ENCODE data around the gene PIP4K2A.

Gene PIP4K2A

DNA sequence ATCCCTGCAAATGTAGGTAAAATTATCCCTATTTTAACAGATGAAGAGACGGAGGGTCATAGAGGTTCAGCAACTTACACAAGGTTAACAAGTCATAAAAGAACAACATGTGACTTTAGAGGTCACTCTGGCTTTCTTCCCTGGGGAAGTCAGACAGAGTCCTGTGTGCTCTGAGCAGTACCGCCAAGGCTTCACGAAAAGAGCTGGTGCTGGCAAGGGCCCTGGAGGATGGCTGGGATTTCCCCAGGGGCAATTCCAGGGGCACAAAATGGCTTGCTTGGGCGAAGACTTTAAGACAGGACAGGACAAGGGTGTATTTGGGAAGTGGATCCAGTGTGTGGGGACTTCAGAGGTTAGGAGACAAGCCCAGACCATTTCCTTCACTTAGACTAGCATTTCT is 144.1 kb downstream of the PIP4K2A start:
- Histone ChIP-seq H3K27me3 (replicated peaks; ENCODE audit: control insufficient read depth, insufficient read depth, low read length) (no peaks in the 10 kb centered on the region), H3K36me3 (ENCODE audit: control insufficient read depth, insufficient read depth, low read length) (peaks cover 24% of the 10 kb centered on the region), H3K4me3 (replicated peaks; ENCODE audit: low read depth, low read length) (no peak overlapping the region)
- TF ChIP-seq, protein P1, sequence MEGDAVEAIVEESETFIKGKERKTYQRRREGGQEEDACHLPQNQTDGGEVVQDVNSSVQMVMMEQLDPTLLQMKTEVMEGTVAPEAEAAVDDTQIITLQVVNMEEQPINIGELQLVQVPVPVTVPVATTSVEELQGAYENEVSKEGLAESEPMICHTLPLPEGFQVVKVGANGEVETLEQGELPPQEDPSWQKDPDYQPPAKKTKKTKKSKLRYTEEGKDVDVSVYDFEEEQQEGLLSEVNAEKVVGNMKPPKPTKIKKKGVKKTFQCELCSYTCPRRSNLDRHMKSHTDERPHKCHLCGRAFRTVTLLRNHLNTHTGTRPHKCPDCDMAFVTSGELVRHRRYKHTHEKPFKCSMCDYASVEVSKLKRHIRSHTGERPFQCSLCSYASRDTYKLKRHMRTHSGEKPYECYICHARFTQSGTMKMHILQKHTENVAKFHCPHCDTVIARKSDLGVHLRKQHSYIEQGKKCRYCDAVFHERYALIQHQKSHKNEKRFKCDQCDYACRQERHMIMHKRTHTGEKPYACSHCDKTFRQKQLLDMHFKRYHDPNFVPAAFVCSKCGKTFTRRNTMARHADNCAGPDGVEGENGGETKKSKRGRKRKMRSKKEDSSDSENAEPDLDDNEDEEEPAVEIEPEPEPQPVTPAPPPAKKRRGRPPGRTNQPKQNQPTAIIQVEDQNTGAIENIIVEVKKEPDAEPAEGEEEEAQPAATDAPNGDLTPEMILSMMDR (IDR thresholded peaks at IDR 0.05; ENCODE audit: insufficient read depth, low read length, poor library complexity, severe bottlenecking): no peak
- DNase-seq (ENCODE audit: extremely low read depth, insufficient read length): no peak

DNA sequence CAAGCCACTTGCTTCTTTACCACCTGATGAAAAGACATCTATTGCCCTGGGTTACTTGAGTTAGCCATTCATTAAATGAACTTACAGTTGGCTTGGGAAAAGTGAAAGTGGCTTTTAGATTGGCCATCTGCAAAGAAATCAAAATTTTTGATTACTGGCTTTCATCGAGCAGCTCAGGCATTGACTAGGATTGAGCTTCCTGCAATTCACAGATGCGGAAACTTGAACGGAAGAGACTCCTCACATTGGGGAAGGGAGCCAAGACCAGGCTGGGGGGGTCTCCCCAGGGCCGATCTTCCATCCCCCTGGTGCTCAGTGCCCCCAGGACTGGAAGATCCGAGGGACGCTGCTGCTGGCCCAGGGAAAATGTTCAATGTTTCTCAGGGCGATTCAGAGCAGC is 145.4 kb downstream of the PIP4K2A start:
- Histone ChIP-seq H3K4me3 (replicated peaks; ENCODE audit: low read depth, low read length) (no peak overlapping the region), H3K27me3 (replicated peaks; ENCODE audit: control insufficient read depth, insufficient read depth, low read length) (no peaks in the 10 kb centered on the region), H3K36me3 (ENCODE audit: control insufficient read depth, insufficient read depth, low read length) (peaks cover 31% of the 10 kb centered on the region)
- DNase-seq (ENCODE audit: extremely low read depth, insufficient read length): no peak
- TF ChIP-seq, protein P1 (IDR thresholded peaks at IDR 0.05; ENCODE audit: insufficient read depth, low read length, poor library complexity, severe bottlenecking): no peak

- H3K36me3 ChIP-seq (ENCODE audit: control insufficient read depth, insufficient read depth, low read length): peaks cover 39% of the 10 kb centered on the region
- no peak overlapping the region for H3K4me3 ChIP-seq (replicated peaks; ENCODE audit: low read depth, low read length)
- no peaks in the 10 kb centered on the region for H3K27me3 ChIP-seq (replicated peaks; ENCODE audit: control insufficient read depth, insufficient read depth, low read length)
- TF ChIP-seq, protein P1 (IDR thresholded peaks at IDR 0.05; ENCODE audit: insufficient read depth, low read length, poor library complexity, severe bottlenecking): no peak
- no peak for DNase-seq (ENCODE audit: extremely low read depth, insufficient read length)
Observed at GRCh38 chr10:22564060-22564459, 150.3 kb downstream of the PIP4K2A start.

GRCh38 chr10:22561909-22562308 is 152.5 kb downstream of the PIP4K2A start:
- DNase-seq (ENCODE audit: extremely low read depth, insufficient read length): no peak
- TF ChIP-seq, protein P1 (IDR thresholded peaks at IDR 0.05; ENCODE audit: insufficient read depth, low read length, poor library complexity, severe bottlenecking): no peak
- no peaks in the 10 kb centered on the region for H3K27me3 ChIP-seq (replicated peaks; ENCODE audit: control insufficient read depth, insufficient read depth, low read length)
- H3K36me3 ChIP-seq (ENCODE audit: control insufficient read depth, insufficient read depth, low read length): peaks cover 24% of the 10 kb centered on the region
- no peak overlapping the region for H3K4me3 ChIP-seq (replicated peaks; ENCODE audit: low read depth, low read length)

DNA sequence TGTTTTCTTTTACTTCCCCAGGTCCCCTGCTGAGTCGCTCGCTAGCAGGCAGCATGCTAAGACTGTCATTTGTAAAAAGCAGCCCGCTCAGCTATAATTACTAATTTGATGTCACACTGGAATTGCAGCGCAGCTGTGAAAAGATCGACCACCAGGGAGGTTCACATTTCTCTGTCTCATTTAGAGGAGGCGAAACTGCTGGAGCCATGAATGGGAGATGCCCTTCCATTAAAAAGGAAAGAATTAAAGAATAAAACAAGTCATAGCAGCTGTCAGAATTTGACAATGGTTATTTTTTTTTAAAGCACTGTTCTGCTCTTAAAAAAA is 153.5 kb downstream of the PIP4K2A start:
- H3K36me3 ChIP-seq (ENCODE audit: control insufficient read depth, insufficient read depth, low read length): peaks cover 22% of the 10 kb centered on the region
- H3K27me3 ChIP-seq (replicated peaks; ENCODE audit: control insufficient read depth, insufficient read depth, low read length): no peaks in the 10 kb centered on the region
- TF ChIP-seq, protein P1 (IDR thresholded peaks at IDR 0.05; ENCODE audit: insufficient read depth, low read length, poor library complexity, severe bottlenecking): no peak
- H3K4me3 ChIP-seq (replicated peaks; ENCODE audit: low read depth, low read length): no peak overlapping the region
- no peak for DNase-seq (ENCODE audit: extremely low read depth, insufficient read length)
